Urinary bladder (tissue), 4 donors: ENCODE measurements around the gene TMEM184B. TPM values are rescaled to one million over a fixed set of nuclear protein-coding genes. Genes with fewer than 3 reads are reported as not detected.

ENCODE experiments used
- DNase-seq: peaks from one replicate; pipeline ENCODE4 v3.0.0-alpha.2; 2015; ENCODE audit errors: extremely low spot score
- H3K27ac ChIP-seq: one replicate; pipeline ENCODE4 v1.5.1; 2013; ENCODE audit warnings: low read depth, mild to moderate bottlenecking, moderate library complexity
- H3K36me3 ChIP-seq: one replicate; pipeline ENCODE4 v1.6.1; 2013; ENCODE audit warnings: mild to moderate bottlenecking, moderate library complexity; ENCODE audit not compliant: insufficient read depth
- H3K4me1 ChIP-seq: one replicate; pipeline ENCODE4 v1.6.1; 2013; ENCODE audit warnings: mild to moderate bottlenecking, moderate library complexity; ENCODE audit not compliant: insufficient read depth
- H3K4me3 ChIP-seq: one replicate; pipeline ENCODE4 v1.5.1; 2013; ENCODE audit warnings: low read depth, low read length
- WGBS: extraction: QIAGEN DNeasy Blood & Tissue Kit; methylation state at CpG from one replicate; pipeline ENCODE4 v1.1.7; 2013; 5-methylcytosine and 5-hydroxymethylcytosine counted together
- polyA plus RNA-seq: library from polyadenylated mRNA; stranded (reverse); fragments of 200-250 nt; gene quantifications from one replicate; pipeline ENCODE4 v1.2.3, GENCODE V29; 2013
- total RNA-seq: library from RNA; depleted of rRNA; stranded (reverse); fragments of >200 nt; gene quantifications from one replicate; pipeline ENCODE4 v1.2.3, GENCODE V29; 2014
- donor health status: healthy with polysubstance abuse.
- donor health status: healthy.

TMEM184B gene
- total and polyA plus RNA-seq, 2 donors = 24.8 to 51.5 TPM

DNA sequence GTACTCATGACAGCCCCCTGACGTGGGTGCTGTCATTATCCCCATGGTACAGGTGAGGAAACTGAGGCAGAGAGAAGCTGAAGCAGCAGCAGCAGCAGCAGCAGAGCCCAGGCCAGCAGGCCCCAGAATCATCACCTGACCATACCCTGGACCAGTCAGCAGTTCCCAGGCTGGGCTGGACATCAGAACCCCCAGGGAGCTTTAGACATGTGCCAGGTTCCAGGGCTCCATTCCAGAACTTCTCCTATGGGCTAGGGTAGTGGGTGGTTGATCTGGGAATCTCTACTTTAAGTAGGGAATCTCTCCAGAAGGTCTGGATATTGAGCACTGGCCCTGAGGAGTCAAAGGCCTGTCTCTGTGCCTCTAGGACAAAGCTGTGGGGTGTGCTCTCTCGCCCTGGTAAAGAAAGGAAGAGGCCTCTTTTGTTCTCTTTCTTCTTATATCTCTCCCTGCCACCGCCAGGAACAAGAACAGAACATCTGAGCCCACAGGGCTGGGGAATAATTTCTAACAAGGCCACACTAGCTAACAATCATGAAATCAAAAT, 44.4 kb downstream of the TMEM184B start:
- 73% methylated on average over 3 of the region's 3 CpGs for WGBS
- Histone ChIP-seq H3K27ac (peak overlapping the region; percentile 82), H3K4me1 (no peaks in the 10 kb centered on the region), H3K4me3 (no peak overlapping the region), H3K36me3 (peaks cover 3% of the 10 kb centered on the region)
- no peak for DNase-seq

DNA sequence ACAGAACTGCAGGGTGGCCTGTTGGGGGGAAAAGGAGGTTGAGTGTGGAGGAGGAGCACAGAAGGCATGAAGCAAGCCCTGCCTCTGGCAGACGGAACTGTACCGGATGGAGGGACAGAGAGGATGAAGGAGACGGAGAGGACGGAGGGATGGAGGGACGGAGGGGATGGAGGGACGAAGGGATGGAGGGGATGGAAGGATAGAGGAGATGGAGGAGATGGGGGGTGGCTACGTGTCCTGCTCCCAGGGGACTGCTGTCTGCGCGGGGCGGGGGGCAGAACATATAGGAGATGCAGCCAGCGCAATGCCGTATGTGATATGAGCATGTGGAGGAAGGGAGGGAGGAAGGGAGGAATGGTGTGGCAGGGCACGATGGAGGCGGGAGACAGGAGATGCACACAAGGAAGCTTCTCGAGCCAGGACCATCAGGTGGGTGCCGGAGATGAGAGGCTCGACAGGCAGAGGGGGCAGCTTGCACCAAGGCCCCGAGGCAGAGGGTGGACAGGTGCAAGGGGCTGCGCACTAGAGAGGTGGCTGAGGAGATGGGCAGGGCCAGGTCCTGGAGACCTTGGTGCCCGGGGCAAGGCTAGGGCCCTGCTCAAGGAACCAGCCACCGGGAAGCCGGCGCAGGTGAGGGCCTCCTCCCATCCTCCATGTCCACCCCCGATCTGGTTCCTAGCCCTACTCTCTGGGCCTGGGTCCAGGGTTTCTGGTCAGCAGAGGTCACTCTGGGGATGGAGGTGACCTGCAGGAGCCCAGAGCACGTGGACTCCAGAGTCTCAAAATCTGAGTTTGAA, 45.8 kb downstream of the TMEM184B start:
- Histone ChIP-seq H3K27ac (no peak overlapping the region), H3K36me3 (peaks cover 3% of the 10 kb centered on the region), H3K4me3 (no peak overlapping the region), H3K4me1 (no peaks in the 10 kb centered on the region)
- DNase-seq = no peak
- WGBS = 91% methylated on average over 25 of the region's 25 CpGs

DNA sequence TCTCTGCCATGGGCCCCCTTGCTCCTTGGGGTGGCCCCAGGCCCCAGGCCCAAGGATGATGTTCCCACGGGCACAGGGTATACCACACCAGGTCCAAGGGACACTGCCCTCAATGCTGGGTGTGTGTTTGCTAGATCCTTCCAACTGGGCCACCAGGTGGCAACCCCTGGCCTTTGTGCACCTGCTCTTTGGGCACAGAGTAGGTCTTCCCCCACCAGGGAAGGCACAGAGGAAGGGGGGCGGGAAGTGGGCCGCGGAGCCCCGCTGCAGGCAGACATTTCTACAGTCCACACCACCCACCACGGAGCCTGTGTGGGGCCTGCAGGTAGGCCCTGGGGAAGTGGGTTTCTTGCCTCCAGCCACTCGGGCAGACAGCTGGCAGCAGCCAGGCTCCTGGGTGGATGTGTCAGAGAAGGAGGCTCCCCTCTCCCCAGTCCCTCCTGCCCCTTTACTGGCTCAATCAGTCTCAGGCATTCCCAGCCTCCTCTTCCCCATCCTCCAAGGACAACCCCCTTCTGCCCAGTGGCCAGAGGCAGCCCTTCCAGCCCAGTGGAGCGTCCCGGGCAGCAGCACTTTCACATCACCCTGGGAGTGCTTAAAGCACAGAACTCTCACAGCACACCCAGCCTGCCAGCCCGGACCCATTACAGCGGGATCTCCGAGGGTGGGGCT, 49.4 kb downstream of the TMEM184B start:
- Histone ChIP-seq H3K4me1 (peaks cover 2% of the 10 kb centered on the region), H3K4me3 (no peak overlapping the region), H3K36me3 (peaks cover 3% of the 10 kb centered on the region), H3K27ac (no peak overlapping the region)
- WGBS = 86% methylated on average over 12 of the region's 12 CpGs
- no peak for DNase-seq

- Histone ChIP-seq H3K4me3 (no peak overlapping the region), H3K36me3 (peaks cover 3% of the 10 kb centered on the region), H3K4me1 (peaks cover 2% of the 10 kb centered on the region), H3K27ac (no peak overlapping the region)
- 73% methylated on average over 8 of the region's 8 CpGs for WGBS
- no peak for DNase-seq
These were observed 50.1 kb downstream of the TMEM184B start for GRCh38 chr22:38222797-38223119.

DNA sequence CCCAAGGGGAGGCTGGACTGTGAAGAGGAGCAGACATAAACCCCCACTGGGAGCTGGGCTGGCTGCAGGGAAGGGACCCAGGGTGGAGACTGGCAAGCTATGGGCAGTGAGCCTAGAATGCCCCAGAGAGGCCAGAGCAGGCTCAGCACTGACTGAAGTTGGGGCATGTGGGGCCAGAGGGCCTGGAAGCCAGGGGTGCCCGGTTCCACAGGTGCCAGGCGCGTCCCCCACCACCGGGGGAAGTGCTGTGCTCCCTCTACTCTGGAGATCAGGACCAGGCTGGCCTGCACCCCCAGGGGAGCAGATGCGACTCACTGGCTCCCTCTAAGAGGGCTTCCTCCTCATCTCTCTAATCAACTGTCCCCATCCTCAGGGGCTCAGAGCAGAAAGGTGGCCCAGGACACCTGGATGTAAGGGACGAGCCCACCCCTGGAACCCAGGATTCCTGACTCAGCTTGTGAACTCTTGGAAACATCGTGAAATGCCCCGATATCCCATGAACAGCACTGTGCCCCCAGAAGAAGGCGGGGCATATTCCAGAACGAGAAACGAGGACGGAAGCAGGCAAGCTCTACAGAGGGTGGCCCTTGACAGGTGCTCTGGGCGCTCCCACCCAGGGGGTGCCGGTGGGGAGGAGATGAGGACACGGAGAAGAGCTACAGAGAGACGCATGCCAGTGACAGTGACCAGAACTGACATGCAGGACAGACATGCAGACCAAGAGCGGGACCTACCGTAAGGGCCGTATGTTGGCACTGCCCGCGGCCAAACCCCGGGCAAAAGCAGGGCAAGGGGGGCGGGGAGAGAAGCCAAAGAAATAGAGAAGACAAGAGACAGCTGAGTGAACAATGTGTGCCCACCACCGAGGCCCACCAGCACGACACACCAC, 50.7 kb downstream of the TMEM184B start:
- H3K27ac ChIP-seq = no peak overlapping the region
- H3K36me3 ChIP-seq = peaks cover 3% of the 10 kb centered on the region
- H3K4me3 ChIP-seq = no peak overlapping the region
- DNase-seq = no peak
- H3K4me1 ChIP-seq = peaks cover 2% of the 10 kb centered on the region
- 85% methylated on average over 25 of the region's 25 CpGs for WGBS

DNA sequence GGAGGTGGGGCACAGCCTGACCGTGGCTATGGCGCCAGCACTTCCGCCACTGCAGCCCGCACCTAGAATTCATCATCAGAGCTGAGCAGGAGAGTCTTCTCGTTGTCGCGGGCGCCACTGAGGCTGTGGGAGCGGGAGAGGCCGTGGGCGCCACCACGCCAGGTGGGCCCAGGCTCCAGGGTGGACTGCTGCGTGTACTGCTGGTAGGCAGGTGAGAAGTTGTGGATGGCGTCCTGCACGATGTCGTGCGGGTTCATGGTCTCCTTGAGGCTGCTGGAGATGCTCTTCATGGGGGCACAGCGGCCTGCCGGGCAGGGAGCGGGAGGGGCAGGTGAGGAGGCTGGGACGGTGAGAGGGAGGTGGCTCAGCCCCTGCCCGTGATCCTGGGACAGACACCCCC, 51.4 kb downstream of the TMEM184B start:
- WGBS = 89% methylated on average over 22 of the region's 22 CpGs
- no peak for DNase-seq
- Histone ChIP-seq H3K27ac (no peak overlapping the region), H3K4me1 (peaks cover 2% of the 10 kb centered on the region), H3K36me3 (peaks cover 3% of the 10 kb centered on the region), H3K4me3 (no peak overlapping the region)

DNA sequence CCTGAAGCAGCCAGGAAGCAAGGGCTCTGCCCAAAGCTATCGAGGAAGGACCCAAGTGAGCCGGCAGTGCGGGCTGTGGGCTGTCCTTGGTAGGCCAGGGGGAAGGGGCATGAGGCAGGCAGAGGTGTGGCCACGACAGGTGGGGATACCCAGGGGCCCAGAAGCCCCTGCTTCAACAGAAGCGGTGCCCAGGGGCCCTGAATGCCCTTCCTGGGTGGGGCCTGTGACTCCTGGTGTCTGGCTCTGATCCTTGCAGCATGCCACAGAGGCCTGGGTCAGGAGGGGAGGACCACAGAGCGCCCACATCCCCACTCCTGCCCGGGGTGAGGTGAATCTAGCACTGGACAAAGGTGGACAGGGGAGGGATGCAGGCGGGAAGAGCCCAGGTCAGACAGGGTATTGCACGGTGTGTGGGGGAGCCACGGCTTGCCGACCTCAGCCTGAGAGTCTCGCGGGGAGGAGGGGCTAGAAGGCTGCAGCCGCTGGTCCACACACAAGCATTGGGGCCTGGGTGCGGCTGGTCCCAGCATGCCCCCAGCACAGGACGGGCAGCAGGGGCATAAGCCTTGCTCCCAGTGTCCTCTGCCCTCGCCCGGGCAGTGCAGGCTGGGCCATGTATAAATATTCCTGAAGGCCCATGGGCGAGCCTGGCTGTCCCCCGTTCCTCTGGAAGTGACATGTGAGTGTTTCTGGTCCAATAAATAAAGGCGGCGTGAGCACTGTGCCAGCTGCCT, 52.0 kb downstream of the TMEM184B start:
- Histone ChIP-seq H3K4me3 (no peak overlapping the region), H3K27ac (no peak overlapping the region), H3K36me3 (peaks cover 3% of the 10 kb centered on the region), H3K4me1 (peaks cover 2% of the 10 kb centered on the region)
- WGBS = 86% methylated on average over 22 of the region's 22 CpGs
- no peak for DNase-seq

DNA sequence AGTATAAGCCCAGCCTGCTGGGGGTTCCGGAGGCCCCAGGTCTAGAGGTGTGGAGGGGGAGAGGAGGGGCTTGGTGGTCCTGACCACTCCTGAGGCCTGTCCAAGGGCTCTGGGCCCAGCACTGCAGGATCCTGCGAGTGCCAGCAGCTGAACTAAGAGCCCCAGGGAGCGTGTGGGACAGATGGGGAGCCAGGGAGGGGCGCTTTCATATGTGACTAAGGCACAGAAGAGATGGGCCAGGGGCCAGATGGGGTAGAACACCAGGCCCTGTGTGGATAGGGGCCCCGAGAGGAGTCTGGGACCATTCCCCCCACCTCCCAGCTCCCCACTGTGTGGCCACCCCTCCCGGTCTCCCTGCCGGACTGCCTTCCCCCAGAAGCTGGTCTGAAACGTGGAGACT, 52.6 kb downstream of the TMEM184B start:
- no peak for DNase-seq
- WGBS = 73% methylated on average over 8 of the region's 8 CpGs
- H3K4me1 ChIP-seq = peaks cover 2% of the 10 kb centered on the region
- peak overlapping the region; percentile 19 for H3K27ac ChIP-seq
- peaks cover 3% of the 10 kb centered on the region for H3K36me3 ChIP-seq
- H3K4me3 ChIP-seq = no peak overlapping the region

DNA sequence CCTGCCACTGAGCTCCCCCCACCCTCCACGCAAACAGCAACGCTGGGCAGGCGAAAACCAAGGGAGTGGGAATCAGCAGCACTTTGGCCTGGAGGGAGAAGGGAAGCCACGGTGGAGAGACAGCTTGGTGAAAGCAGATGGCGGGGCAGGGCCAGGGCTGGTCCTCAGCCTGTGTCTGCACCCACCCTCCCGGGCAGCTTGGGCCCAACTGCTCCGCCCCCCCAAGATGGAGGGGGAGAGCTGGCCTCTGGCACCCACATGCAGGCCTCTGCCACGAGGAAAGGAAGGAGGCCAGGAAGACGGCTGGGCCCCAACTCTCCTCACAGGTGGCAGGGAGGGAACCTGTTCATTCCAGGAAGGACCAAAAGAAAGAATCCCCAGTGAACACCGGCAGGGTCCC, 53.2 kb downstream of the TMEM184B start:
- Histone ChIP-seq H3K36me3 (no peaks in the 10 kb centered on the region), H3K4me3 (no peak overlapping the region), H3K27ac (peak overlapping the region; percentile 33), H3K4me1 (peaks cover 2% of the 10 kb centered on the region)
- DNase-seq = no peak
- WGBS = 68% methylated on average over 10 of the region's 10 CpGs

- no peak overlapping the region for H3K4me3 ChIP-seq
- no peak for DNase-seq
- peaks cover 2% of the 10 kb centered on the region for H3K4me1 ChIP-seq
- H3K27ac ChIP-seq = peak overlapping the region; percentile 89
- 45% methylated on average over 25 of the region's 25 CpGs for WGBS
- H3K36me3 ChIP-seq = no peaks in the 10 kb centered on the region
These were observed 53.9 kb downstream of the TMEM184B start for GRCh38 chr22:38218661-38219622.

DNA sequence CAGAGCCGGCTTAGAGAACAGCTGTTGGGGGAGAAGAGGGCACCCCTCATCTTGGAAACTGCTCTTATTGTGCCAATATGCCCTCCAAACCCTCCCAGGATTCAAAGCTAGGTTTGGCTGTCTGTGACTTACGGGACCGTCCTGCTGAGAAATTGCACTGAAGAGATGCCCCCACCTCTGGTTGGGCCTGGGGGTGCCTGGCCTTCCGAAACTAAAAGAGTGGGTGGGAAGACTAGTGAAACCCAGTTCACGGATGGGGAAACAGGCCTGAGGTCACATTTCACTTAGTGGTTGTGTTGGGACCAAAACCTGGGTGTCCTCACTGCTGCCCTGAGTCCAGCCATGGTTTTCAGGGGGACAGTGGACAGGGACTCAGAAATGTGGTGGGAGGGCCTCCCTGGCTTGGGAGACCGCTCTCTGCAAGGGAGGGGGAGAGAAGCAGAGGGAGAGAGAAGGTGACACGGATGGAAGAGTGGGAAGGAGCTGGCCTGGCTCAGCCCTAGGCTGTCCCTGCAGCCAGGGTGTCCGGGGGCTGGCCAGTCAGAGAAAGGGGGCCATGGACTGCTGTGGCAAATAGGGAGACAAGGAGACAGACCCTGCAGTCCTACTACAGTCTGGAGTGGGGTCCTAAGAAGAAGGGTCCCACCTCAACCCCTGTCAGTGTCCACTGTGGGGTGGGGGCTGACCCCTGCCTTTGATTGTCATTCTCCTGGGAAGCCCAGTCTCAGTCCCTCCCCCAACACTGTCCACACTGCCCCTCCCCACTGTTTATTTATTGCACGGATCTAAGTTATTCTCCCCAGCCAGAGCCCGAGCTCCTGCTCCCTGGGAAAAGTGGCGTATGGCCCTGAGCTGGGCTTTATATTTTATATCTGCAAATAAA, 57.4 kb downstream of the TMEM184B start:
- DNase-seq = no peak

More for the DNA sequence above, 57.4 kb downstream of the TMEM184B start:
- peaks cover 2% of the 10 kb centered on the region for H3K4me1 ChIP-seq
- H3K4me3 ChIP-seq = no peak overlapping the region
- 77% methylated on average over 11 of the region's 11 CpGs for WGBS
- H3K27ac ChIP-seq = no peak overlapping the region
- H3K36me3 ChIP-seq = no peaks in the 10 kb centered on the region
